Epithelial cell of prostate (primary cell): ENCODE results near the gene AVPR1B.

Experiments
- DNase-seq: peaks from one replicate; pipeline ENCODE4 v3.0.0-alpha.2; 2011; ENCODE audit warnings: low read depth, low spot score
- H3K27ac ChIP-seq: fragments of 450-650 bp; 2 replicates; pipeline ENCODE4 v1.5.1; 2017; ENCODE audit warnings: mild to moderate bottlenecking

Gene AVPR1B

GRCh38 chr1:206117151-206117948 lies at the start of gene AVPR1B:
Gene AVPR1B, minus strand, starts transcription at chr1:206117388. Its CDS starts 498 bp downstream, at chr1:206116890.
- no peak within 1 kb of the TSS for H3K27ac ChIP-seq
- no peak for DNase-seq

DNA sequence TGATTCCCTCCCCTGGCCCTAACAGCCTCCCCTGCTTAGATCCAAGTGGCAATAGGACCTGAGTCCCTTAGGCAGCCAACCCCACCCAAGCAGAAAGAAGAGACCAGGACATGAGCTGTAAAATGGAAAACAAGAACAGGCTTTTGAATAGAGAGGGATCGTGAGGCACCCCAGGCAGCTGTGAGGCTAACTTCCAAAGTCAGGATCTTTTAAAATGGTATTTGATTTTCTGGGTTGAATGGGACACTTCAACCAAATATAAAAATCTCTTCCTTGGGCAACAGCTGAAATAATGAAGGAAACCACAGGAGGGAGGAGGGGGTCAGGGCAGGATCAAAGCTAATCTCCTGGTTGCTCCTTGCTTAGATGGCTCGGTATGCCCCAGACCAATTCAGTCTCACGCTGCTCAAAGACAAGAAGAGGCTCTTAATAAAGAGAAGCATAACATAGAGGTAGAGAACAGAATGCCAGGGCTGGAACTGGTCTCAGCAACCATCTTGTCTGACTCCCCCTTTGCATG lies 28.6 kb upstream of the AVPR1B start:
- no peak overlapping the region for H3K27ac ChIP-seq
- DNase-seq, result no peak

DNA sequence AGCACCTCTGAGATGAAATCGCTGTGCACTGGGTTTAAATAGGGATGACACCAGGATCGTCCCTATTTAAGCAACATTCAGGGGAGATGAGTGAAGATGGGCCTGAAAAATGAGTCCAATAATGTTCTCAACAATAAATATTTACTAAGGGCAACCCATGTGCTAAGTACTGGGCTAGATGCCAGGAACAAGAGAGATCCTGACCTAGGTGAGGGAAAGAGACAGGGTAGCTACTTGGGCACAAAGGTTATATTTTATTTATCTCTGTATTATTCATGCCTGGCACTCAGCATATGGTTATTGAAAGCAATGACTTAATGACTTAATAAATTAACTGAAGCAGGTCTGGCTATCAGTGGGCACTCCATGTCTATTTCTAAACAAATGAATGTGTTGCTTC lies 27.4 kb upstream of the AVPR1B start:
- no peak for DNase-seq
- no peak overlapping the region for H3K27ac ChIP-seq

- H3K27ac ChIP-seq, result no peak overlapping the region
- no peak for DNase-seq
Measured at GRCh38 chr1:206143537-206144172, 26.5 kb upstream of the AVPR1B start.

GRCh38 chr1:206142770-206143169 lies 25.6 kb upstream of the AVPR1B start:
- no peak for DNase-seq
- H3K27ac ChIP-seq, result no peak overlapping the region

DNA sequence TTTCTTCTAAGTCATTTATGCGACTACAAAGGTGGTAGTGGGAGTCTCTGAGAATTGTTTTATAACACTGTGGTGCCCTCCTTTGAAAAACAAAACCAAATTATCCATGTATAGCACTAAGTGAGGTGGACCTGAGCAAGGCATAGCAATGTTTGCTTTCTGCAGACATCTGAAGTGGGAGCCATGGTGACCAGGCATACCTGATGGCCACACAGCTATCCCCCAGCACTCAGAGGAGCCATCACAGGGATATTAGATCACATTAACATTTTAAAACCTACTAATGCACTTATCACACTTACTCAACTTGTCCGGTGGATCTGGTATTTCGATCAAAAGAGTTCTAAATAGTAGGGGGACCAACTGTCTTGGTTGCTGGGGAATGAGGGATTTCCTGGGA lies 24.8 kb upstream of the AVPR1B start:
- H3K27ac ChIP-seq, result no peak overlapping the region
- no peak for DNase-seq

GRCh38 chr1:206136241-206136640 lies 19.1 kb upstream of the AVPR1B start:
- DNase-seq, result no peak

GRCh38 chr1:206135248-206135647 lies 18.1 kb upstream of the AVPR1B start:
- no peak overlapping the region for H3K27ac ChIP-seq
- no peak for DNase-seq

More at GRCh38 chr1:206136241-206136640, 19.1 kb upstream of the AVPR1B start:
- H3K27ac ChIP-seq, result no peak overlapping the region

DNA sequence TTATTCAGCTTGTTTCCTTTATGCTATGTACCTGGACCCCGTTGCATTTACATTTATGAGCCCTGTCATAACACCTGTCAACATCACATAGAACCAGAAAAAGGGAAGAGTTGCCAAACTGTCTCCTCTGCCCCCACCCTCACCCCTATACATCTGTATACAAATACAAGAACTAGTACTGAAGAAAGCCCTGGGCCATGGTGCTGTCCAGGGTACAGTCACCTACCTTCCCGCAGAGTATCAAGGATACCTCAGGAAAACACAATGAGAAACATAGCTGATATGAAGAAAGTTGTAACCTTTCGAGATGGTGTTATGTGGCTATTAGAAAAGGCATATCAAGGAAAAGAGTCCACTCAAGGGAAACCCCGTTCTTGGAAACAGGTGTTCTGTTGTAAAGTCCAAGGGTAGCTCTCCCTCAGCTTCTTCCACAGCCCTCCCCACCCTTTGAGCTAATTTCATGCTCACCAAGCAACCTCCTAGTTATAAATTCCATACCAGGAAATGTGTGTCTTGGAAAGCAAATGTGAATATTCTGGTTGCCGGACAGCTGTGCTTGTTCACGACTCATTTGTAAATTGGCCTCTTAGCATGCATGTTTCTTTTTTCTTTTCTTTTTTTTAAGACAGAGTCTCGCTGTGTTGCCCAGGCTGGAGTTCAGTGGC lies 16.7 kb upstream of the AVPR1B start:
- DNase-seq, result no peak
- no peak overlapping the region for H3K27ac ChIP-seq

GRCh38 chr1:206131037-206131436 lies 13.8 kb upstream of the AVPR1B start:
- no peak for DNase-seq
- H3K27ac ChIP-seq, result no peak overlapping the region

GRCh38 chr1:206128196-206128595 lies 11.0 kb upstream of the AVPR1B start:
- DNase-seq, result no peak
- no peak overlapping the region for H3K27ac ChIP-seq

DNA sequence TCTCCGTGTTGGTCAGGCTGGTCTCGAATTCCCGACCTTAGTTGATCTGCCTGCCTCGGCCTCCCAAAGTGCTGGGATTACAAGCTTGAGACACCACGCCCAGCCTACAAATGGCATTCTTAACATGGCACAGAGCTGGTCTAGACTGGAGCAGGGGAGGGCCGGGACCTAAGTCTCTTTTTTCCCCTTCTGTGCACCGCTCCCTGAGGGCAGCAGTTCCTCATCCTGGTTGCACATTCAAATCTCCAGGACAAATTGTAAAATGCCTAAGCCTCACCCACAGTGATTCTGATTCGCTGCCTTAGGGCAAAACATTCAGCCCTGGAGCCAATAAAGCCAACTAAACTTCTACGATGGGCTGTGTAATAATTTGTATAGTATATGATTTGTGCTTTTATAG lies 10.1 kb upstream of the AVPR1B start:
- H3K27ac ChIP-seq, result no peak overlapping the region
- no peak for DNase-seq

DNA sequence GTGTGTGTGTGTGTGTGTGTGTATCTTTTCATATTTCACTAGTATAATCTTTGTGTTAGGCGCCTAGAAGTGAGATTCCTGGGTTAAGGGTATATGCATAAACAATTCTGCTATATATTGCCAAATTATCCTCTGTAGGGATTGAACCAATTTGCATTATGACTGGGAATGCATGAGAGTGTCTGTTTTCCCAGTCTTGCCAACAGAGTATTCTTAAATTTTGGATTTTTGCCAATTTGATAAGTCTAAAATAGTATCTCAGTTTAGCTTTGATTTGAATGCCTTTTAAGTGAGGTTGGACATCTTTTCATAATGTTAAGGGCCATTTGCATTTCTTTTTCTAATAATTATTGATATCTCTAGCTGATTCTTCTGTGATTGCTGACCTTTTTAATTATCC lies 8.2 kb upstream of the AVPR1B start:
- no peak overlapping the region for H3K27ac ChIP-seq
- no peak for DNase-seq

DNA sequence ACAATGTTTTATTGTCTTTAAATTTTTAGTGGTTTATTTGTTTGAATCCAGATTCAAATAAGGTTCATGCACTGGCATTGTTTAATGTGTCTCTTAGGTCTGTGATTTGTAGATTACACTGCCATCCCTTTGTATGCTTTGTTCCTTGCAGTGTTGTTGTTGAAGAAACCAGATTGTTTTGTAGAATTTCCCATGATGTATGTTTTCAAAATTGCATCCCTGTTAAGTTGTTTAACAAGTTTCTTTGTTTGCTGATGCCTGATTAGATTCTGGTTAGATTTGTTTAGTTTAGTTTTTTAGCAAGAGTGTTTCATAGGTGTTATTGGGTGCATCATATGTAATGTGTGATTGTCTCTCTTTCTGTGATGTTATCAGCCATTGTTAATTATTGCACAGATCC lies 5.5 kb upstream of the AVPR1B start:
- no peak overlapping the region for H3K27ac ChIP-seq
- DNase-seq, result no peak

DNA sequence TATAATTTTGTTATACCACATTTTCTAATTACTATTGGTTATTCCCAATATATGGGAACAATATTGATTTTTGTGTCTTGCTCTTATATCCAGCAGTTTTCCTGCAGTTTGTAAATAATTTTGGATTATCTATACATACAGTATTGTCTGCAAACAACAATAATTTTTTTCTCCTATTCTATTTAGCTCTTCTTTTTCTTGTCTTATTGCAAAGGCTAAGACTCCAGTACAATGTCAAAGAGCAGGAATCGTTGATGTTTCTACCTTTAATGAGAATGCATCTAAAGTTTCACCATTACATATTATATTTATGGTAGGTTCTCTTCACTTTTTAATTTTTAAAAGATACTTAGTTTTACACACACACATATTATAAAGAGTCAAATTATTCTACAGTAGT lies 4.1 kb upstream of the AVPR1B start:
- H3K27ac ChIP-seq, result no peak overlapping the region
- DNase-seq, result no peak

DNA sequence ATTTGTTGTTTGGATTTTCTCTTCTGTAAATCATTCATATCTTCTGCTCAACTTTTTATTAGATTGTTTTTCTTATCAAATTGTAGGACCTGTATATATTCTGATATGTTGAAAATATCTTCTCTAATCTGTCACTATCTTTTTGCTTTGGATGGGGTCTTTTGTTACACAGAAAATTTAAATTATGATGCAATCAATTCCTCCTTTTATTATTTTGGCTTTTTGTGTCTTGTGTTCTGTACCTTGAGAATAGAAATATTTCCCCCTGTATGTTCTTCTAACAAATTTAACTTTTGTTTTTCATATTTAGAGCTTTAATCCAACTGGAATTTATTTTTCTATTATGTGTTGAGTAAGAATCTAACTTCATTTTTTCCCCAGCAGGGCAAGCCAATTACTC lies 3.2 kb upstream of the AVPR1B start:
- no peak for DNase-seq
- H3K27ac ChIP-seq, result no peak overlapping the region

DNA sequence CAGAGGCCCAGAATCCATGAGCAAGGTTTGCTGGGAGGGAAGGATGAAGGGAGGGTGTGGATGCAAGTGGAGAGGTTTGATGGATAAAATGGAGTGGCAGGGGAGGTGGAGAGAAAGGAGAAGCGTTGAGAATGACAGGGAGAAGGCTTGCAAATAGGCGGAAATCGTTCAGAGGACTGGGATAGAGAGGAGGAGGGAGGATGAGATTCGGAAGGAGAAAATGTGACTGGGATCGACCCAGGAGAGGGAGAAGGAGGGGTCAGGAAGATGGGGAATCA lies 376 bp downstream of the AVPR1B start:
- no peak overlapping the region for H3K27ac ChIP-seq
- no peak for DNase-seq

DNA sequence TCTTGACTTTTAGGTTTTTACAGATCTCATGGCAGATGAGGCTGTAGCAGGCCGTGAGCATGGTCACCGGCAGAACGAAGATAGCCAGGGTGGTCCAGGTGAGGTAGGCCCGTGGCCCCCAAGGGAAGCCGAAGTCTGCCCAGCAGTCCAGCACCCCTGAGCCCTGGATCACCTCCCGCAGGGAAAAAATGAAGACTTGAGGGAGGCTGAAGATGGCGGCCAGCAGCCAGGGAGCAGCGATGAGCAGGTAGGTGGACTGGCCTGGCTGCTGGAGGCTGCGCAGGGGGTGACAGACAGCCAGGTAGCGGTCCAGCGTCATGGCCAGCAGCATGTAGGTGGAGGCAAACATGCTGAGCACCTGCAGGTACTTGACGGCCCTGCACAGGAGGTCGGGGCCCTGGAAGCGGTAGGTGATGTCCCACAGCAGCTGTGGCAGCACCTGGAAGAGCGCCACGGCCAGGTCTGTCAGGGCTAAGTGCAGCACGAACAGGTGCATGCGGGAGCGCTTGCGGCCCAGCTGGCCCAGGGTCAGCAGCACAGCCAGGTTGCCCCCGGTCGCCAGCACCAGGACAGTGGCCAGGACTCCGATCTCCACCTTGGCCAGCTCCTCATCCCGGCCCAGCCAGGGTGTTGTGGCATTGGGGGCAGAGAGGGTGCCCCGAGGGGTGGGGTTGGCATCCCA lies 856 bp downstream of the AVPR1B start:
- no peak for DNase-seq
- no peak overlapping the region for H3K27ac ChIP-seq

DNA sequence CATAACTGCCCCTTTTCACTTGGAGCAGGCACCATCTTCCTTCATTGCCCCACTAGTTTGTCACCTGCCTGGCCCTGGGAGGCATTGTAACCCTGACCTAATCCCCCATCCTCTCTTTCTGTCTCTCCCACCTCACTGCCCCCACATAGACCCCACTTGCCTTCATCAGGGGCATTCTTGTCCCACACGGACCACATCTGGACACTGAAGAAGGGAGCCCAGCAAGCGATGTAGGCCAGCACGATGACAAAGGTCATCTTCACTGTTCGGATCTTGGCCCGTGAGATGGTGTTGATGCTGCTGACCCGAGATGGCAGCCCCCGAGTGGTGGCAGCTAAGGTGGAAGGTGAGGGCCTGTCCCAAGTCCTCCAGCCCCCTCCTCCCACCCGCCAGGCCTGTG lies 1.4 kb downstream of the AVPR1B start:
- no peak overlapping the region for H3K27ac ChIP-seq
- no peak for DNase-seq

- no peak for DNase-seq
- H3K27ac ChIP-seq, result no peak overlapping the region
Measured at GRCh38 chr1:206114692-206115640, 2.2 kb downstream of the AVPR1B start.
